AG08396 (cell line): ENCODE results near the gene LMF1.

Source experiments
- DNase-seq: peaks from one replicate; pipeline ENCODE4 v3.0.0; 2012; ENCODE audit warnings: low spot score, mixed read lengths

LMF1 gene

DNA sequence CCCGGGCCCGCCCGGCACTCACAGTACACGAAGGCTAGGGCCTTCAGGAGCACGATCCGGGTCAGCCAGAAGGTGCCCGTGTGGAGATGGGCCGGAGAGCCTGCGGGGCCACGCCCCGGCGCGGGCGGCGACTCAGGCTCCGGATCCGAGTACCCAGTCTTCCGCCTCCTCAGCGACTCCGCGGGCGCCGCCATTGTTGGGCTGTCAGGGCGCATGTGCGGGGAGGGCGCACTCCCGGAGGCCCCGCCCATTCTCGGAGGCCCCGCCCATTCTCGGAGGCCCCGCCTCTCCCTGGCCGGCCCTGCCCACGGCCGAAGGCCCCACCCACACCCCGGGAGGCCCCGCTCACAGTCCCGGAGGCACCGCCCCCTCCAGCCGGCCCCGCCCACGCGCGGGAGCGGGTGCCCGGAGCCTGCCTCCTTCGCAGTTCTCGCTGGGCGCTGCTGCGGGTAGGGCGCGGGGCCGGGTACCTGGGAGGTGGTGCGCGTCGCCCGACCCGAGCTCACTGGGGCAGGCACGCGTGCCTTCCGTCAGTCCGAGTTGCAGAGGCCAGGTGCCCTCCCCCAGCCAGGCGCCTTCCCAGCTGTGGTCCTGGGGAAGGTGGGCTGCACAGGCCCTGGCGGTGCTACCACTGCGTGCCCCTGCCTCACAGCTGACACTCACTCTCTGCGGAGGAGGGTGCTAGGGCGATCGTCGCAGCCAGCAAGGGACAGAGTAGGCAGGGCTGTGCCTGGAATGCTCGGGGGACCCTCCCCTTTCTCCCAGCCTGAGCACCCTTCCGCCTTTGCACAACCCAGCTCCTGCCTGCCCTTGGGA is at the start of gene LMF1:
LMF1 (minus strand) TSS at position 219 of the 816 bp plus-strand sequence; CDS start at position 215, 4 bp downstream.
- peak; percentile 100 for DNase-seq

- DNase-seq = no peak
These were observed 49.3 kb upstream of the LMF1 start for GRCh38 chr16:1020091-1020399.

DNA sequence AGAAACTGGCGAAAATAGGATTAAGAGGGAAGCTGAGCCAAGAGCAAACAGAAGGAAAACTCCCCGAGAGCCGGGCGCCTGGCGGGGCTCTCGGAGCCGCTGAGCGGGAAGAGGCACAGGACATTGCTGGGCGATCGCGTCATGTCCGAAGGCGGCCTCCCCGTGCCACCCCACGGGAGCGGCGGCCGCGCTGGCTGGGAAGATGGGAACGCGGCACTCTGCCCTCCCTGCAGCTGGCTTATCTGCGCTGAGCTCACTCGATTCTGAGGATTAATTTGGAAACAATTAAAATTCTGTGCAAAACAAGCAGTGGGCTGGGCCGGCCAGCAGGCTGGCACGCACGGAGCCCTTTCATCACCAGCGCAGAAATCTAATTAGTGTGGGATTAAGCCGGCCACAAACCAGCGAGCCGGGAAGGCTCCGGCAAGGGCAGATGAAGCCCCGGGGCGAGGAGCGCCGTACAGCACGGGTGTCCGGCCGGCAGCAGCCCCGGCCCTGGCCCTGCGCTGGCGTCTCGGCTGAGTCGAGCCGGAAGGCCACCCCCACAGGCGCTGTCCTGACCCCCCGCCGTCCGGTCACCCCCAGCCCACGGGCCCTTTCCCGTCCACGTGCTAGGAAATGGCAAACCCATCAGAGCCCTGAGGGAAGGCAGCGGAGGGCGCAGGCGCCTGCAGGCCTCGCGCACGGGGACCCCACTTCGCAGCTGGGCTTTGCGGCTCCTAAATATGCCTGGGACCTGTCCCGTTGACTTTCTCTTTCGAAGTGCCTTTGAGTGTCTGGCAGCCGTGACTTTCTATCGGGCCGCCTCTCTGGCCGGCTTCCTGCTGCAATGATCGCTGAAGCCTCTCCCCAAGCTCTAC is 48.7 kb upstream of the LMF1 start:
- peak; percentile 86 for DNase-seq

DNA sequence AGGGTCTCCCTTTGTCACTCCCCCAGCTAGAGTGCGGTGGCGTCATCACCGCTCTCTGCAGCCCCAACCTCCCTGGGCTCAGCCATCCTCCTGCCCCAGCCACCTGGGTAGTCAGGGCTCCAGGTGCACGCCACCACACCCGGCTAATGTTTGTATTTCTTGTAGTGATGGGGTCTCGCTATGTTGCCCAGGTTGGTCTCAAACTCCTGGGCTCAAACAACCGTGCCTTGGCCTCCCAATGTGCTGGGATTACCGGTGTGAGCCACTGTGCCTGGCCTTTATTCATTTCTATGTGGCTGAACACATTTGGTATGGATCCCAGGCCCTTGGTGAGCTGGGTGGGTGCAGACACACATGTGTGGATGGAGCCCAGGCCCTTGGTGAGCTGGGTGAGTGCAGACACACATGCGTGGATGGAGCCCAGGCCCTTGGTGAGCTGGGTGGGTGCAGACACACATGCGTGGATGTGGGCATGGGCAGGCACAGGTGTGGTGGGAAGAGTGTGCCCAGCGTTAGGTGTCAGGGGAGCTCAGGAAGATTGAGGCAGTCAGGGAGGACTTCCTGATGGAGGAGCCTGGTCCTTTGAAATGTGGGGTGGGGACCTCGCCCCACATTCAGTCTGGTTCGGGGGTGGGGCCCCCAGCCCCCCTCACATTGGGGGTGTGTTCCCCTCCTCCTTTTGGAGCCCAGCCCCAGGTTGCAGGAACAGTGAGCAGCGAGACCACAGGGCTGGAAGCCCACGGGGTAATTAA is 47.8 kb upstream of the LMF1 start:
- DNase-seq = no peak

DNA sequence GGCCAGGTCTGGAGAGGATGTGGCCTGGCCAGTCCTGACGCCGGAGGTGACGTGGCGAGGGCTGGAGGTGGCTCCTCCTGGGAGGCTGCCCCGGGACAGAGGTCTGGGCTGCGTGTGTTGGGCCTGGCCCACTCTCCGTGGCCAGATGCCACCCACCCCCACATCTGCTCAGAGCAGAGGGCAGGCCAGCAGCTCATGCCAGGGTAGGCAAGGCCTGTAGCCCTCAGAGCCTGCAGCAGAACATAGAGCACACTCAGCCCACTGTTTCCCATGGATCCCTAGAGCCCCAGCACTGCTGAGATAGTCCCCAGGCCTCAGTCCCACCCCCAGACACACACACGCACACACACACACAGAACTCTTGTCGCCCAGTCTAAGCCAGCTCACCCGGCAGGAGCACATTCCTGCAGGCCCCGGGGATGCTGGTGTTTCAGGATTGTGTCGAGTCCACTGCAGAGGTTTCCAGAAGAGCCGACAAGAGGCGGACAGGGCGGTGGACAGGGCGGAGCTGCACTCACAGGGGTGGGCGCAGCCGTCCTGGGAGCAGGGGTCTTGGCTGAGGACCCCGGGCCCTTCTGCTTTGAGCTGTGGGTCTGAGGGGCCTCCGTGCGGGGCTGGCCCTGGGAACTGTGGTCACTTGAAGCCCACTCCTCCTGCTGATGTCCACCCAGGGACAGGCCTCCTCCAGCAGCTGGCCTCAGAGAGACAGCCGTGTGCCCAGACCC is 44.1 kb upstream of the LMF1 start:
- DNase-seq = no peak

DNA sequence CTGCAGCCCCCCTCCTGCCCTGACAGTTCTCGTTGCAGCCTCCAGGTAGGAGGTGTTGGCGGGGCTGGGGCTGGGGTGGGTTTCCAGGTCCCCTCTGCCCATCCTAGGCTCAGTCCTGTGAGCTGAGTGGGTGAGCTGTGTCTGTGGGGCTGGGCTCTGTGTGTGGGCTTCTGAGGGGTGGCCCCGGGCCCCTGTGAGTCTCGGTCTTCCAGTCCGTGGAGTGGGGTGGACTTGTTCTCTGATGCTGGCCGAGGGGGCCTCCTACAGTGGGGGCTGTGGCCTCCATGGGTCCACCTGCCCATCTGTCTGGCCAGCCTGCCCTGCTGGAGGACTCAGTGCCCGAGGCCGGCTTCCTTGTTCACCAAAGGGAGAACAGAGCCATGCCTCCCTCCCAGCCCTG is 43.4 kb upstream of the LMF1 start:
- no peak for DNase-seq

DNA sequence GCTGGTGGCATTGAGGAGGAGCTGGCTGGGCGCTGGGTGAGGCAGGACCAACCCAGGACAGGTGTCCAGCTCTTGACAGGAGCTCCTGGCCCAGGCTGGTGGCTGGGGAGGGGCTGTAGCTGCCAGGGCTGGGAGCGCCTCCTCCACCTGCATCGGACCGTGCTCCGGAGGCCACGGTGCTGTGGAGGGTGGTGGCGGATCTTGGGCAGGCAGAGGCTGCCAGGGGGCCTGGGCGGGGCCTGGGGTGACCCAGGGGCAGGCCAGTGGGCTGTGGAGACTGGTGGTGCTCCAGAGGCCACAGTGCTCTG is 42.8 kb upstream of the LMF1 start:
- DNase-seq = no peak

DNA sequence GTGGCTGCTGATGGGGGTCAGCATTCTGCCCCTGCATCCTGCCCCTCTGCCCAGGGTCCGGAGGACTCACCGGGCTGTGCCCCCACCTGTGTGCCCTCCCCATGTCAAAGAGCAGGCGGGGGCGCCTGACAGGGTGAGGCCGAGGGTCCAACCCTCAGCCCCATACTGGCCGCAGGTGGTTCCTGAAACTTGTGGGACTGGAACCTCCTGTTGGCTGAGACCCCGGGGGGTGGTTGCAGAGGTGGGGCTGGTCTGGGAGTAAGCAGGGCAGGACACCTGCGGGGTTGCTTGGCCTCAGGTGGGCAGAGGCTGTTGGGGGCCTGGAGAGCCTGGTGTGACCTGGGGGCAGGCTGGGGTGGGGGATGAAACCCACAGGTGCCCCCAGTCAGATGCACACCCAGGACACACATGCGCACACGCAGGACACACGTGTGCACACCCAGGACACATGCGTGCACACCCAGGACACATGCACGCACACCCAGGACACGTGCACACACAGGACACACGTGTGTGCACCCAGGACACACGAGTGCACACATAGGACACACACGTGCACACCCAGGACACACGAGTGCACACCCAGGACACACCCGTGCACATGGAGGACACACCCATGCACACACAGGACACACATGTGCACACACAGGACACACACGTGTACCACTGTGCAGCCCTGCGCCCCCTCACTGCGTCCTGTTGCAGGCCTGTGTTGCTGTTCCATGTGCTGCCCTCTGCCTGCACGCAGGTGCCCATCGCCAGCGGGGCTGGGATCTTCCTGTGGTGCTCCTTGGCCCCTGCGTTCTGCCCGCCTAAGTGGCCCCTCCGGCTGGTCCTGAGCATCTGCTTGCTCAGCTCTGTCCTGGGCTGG is 42.2 kb upstream of the LMF1 start:
- DNase-seq = no peak

DNA sequence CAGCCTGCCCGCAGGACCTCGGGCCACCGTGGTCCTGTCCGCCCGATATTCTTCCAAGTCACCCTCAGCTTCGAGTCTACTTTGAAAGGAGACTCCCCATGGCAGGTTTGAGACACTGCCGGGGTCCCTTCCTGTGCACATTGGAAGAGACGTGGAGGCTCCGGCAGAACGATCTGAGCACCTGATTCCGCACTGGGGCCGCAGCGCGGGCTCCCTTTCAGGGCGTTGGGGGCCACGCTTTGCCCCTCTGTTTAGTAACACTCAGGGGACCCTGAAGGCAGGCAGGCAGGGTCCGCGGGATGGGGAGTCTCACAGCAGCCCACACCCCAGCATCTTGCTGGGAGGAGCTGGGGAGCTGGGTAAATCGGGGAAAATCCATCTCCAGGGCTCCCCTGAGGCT is 41.4 kb upstream of the LMF1 start:
- DNase-seq = no peak

DNA sequence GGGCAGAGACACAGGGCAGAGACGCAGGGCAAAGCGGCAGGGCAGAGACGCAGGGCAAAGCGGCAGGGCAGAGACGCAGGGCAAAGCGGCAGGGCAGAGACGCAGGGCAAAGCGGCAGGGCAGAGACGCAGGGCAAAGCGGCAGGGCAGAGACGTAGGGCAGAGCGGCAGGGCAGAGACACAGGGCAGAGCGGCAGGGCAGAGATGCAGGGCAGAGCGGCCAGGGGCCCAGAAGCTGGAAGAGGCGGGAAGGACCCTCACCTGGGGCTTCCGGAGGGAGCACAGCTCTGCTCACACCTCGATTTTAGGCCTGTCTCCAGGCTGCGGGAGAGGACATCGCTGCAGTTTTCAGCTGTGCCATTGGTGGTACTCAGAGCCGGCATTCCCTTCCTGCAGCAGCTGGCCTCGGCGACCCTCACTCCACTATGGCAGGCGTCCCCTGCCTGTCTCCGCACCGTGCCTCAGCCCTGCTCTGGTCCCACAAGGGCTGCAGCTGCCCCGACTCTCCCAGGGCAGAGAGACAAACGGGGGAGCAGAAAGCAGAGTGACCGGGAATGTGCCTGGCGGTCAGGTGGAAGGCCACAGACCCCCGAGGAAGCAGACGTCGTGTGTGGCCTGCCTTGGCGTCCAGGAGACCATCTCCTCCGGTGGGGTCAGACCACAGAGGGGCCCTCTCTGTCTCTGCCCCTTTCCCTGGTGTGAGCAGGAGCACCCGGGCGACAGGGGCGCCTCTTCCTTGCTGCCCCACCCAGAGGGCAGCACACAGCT is 40.7 kb upstream of the LMF1 start:
- DNase-seq = no peak

DNA sequence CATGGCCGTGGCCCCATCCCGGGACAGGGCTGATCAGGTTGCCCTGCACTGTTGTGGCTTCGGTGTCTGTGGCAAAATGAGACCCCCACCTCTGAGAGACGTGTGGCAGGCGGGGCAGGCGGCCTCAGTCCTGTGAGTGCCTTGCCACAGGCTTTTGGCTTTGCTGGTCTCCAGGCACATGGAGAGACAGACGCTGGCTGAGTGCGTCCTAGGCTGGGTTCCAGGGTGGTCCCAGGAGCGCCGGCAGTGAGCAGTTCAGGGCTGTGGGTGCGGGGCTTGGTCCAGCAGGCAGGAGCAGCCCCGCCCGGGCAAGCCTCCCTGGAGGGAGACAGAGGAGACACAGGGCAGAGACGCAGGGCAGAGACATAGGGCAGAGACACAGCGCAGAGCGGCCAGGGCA is 40.0 kb upstream of the LMF1 start:
- no peak for DNase-seq

GRCh38 chr16:1010251-1010650 is 39.5 kb upstream of the LMF1 start:
- DNase-seq = no peak

GRCh38 chr16:1009358-1010150 is 38.8 kb upstream of the LMF1 start:
- DNase-seq = no peak

DNA sequence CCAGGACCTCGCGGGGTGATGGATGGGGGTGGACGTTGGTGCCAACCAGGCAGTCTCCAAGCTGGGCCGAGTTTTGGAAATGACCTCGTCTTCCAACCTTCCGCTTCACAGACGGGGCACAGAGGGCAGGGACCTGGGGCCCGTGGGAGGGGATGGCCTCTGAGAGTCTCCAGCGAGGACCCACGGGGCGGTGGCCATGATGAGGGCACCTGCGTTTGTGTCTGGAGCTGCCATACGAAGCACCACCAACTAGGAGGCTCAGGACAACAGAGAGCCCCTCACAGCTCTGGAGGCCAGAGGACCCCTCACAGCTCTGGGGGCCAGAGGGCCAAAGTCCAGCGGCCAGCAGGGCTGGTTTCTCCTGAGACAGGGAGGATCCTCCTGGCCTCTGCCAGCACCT is 37.3 kb upstream of the LMF1 start:
- no peak for DNase-seq

- no peak for DNase-seq
These were observed 36.6 kb upstream of the LMF1 start for GRCh38 chr16:1007284-1007850.

- DNase-seq = no peak
These were observed 36.0 kb upstream of the LMF1 start for GRCh38 chr16:1006781-1007180.

GRCh38 chr16:1005286-1005685 is 34.5 kb upstream of the LMF1 start:
- DNase-seq = no peak

DNA sequence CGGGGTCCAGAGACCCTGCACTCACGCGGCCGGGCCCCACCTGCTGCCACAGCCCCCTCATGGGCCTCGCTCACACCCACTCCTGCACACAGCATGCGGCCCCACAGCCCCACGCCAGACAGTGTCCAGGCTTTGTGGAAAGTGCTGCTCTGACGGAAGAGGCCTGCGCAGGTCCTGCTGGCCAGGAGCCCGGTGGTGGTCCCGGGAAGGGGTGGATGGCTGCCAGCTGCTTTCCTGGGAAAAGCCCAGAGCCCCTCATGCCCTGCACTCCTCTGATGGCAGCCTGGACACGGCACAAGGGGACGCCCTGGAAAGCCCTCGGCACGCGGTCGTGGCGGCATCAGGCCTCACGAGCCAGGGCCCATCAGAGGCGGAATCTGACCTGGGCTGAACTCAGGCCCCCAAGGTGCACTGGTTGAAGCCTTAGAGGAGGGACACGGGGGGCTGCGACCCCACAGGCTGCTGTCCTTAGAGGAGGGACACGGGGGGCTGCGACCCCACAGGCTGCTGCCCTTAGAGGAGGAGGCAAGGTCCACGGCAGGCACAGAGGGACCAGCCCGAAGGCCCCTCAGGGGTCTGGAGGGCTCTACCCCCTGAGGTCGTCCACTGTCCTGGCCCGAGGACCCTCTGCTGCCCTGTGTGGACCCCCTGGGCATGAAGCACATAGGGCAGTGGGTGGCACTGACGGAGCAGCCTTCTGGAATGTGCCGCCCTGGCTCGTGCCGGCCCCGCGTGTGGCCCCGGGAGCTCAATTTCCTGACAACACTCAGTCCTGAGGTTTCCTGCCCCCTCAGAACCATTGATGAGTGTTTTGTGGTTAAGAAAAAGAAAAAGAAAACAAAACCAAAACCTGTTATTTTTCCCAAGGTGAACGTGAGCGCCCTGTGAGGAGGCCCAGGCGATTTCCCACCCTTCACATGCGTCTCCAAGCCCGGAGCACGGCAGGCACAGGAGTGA is 32.9 kb upstream of the LMF1 start:
- DNase-seq = no peak
